Stimulated activated CD8-positive, alpha-beta memory T cell treated with anti-CD3 and anti-CD28 coated beads, Interleukin-4, amount 100 ng/mL, for 1 hour (primary cell): Measurements from ENCODE around the gene MSANTD2.

Source experiments
- DNase-seq, 2 donors: peaks; one replicate each; pipeline ENCODE4 v3.0.0-alpha.2; 2020; ENCODE audit warnings: low read depth in 2 of 2, low spot score in 1 of 2

MSANTD2 gene

DNA sequence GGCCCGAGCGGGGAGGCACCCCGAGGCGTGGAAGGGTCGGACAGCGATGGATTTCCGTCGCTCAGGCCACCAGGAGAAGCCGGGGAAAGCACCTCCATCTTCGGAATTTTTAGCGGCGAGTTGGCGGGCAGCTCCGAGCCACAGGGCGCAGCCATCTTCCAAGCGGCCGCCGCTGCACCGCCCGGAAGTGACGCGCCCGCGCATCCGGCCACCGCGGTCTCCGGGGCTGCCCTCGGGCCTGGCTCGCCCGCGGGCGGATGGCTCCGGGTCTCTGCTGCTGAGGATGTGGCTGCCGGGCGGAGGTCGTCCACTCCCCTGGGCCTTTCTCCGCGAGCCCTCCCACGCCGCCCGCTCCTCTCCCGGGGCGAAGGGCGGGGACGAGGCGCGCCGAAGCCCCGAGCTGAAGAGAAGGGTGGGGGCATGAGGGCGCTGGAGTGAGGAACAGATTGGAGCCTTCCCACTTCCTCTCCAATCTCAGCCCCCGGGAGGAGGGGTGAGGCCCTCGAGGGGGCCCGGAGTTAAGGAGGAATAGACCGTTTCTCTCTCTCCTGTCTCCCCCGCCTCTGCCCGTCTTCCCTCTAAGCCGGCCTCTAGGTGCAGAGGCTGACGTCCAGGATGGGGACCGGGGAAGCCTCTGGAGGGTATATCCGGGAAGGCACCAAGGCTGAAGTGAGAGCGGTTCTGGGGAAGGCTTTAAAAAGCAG lies at the start of gene MSANTD2:
MSANTD2 (minus strand) TSS at position 181 of the 704 bp plus-strand sequence; CDS start at position 155, 26 bp downstream.
- peak; percentile 53 to 65 for DNase-seq

DNA sequence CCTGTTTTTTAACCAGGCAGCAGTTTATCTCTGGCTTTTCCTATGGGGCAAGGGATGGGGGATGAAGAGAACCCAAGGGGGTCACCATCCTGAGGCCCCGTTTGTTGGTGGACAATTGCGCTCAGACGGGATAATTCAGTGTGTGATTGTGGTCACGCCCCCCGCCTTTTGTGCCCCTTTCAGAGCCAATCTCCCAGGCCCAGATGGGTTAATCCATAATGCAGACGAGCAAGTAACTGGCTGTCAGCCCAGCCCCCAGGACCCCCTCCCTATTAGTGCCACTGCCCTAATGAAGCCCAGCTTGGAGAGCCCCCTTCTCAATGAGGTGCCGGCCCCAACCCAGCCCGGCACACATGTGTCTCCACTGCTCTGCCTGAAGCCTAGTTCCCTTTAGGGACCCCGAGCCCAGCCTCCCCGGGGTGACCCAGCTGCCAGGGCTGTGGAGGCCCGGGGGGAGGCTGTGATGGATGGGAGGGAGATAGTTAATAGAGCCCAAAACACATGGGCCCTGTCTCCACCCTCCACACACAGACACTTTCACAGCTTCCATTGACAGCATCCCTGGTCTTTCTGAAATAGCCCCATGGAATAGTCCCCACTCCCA lies 46.0 kb upstream of the MSANTD2 start:
- DNase-seq: no peak

GRCh38 chr11:124844664-124845079 lies 44.5 kb upstream of the MSANTD2 start:
- DNase-seq: no peak

DNA sequence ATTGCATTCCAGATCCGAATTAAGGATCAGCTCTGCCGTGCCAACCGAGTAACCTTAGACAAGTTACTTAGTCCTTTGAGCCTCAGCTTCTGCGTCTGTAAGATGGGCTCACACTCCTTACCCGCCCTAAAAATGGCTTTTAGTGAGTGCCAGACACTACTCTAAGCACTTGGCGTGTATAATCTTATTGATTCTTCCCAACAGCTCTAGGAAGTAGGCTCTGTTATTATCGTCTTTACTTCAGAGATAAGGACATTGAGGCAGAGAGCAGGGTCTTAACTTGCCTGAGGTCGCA lies 43.4 kb upstream of the MSANTD2 start:
- no peak for DNase-seq

- DNase-seq: no peak
These were observed 42.1 kb upstream of the MSANTD2 start for GRCh38 chr11:124842305-124842704.

DNA sequence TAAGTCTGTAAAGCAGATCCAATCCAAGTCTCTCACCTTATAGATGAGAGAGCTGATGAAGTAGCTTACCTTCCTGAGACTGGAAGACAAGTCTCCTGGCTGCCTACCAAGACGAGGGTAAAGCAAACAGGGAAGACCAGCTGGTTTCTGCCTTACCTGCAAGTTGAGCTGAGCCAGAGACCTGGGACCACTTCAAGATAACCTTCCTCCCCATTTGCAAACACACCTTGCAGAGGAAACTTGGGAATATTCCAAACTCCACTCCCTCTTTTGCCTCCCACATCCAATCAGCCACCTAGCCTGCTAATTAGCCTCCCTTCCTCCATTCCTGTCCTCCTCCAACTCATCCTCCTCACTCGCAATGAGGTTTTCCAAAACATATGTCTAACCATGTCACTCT lies 41.6 kb upstream of the MSANTD2 start:
- no peak for DNase-seq

DNA sequence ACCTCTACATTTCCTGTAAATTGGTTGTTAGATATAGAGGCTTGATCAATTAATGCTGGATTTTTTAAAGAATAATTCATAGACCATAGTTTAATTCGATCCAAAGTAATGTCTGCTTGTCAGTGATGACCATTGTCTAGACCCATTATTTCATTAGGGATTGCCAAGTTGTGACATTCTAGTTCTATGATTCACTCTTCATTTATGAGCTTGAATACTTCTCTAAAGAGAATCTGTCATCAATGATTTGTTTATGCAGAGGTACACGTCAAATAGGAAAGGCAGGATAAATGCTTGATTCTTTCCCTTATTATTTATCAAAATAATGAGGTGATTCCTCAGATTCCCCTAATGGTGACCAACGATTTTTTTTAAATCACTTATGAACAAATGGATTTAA lies 41.0 kb upstream of the MSANTD2 start:
- DNase-seq: no peak

DNA sequence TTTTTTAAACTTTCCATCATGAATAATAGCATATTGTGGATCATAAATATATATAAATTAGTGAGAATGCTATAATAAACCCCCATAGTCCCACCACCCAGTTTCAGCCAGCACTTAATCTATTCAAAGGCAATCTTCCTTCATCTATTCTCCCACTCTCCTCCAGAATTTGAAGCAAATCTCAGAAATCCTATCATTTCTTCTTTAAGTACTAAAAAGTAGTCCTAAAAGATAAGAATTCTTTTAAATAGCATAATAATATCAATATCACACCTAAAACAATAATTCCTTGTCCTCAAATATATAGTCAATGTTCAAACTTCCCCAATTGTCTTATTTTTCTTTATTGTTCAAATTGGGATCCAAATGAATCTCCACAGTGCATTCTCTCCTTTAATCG lies 40.5 kb upstream of the MSANTD2 start:
- DNase-seq: no peak

GRCh38 chr11:124839972-124840621 lies 39.9 kb upstream of the MSANTD2 start:
- DNase-seq: no peak

- no peak for DNase-seq
These were observed 39.1 kb upstream of the MSANTD2 start for GRCh38 chr11:124839128-124839971.

DNA sequence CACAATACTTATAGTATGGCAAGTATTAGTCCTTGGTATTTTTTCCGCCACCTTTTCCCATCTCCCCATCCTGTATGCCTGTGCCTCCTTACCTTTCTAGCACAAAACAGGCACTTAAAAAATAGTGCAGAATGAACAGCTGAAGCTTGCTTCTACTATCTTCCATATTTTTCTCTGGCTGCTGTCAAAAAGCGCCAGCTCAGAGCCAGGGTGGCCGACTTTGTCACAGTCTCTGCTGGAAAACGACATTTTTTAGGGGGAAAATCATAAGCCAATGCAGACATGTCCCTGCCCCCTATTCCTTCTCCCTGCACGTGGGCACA lies 38.6 kb upstream of the MSANTD2 start:
- DNase-seq: no peak

- no peak for DNase-seq
These were observed 37.3 kb upstream of the MSANTD2 start for GRCh38 chr11:124837491-124837856.

DNA sequence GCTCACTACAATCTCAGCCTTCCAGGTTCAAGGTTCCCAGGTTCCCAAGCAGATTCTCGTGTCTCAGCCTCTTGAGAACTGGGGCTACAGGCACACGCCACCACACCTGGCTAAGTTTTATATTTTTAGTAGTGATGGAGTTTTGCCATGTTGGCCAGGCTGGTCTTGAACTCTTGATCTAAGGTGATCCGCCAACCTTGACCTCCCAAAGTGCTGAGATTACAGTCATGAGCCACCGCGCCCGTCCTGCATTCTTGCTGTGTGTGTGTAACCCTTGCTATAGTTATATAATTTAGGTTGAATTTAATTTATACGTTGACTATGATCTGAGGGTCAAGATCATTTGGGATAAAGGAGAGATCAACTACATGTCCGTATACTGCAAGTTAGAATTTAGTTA lies 35.7 kb upstream of the MSANTD2 start:
- no peak for DNase-seq

DNA sequence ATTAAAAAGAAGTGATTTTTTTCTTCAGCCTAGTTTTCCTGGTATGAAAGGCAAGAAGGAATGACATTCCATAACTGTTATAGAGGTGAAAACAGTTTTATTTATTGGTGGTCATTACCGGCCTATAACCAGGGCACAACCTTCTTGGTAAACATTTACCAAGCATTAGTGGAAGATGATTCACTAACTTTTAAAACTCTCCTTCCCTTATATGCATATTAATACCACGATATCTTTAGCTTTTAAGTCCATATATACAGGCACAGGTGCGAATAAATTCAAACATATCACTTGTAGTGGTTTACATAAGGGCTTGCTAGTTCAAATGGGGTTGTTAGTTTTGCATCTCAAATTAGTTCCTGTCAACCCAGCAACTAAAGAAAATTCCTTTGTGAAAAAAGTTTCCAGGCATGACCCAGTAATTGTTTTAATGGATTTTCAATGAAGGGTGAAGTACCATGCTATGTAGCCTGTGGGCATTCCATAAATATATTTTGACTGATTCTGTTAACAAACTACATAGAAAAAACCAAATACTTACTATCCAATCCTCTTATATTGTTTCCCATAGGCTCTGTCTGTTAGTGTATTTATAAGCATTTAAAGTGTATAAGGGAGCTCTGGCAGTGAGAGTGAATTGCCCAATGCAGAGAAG lies 34.4 kb upstream of the MSANTD2 start:
- no peak for DNase-seq

DNA sequence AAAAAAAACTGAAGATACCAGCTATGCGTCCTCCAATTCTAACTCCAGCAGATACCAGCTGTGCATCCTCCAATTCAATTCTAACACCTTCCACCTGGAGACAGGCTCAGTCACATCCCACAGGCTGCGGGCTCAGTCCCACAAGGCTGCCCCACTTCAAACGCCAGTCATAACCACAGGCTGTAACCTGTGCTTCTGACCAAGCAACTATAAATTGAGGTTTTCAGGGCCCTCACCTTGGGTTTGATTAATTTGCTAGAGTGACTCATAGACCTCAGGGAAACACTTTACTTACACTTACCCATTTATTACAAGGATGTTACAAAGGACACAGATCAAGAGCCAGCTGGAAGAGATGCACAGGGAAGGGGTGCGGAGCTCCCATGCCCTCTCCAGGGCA lies 32.4 kb upstream of the MSANTD2 start:
- no peak for DNase-seq

GRCh38 chr11:124831897-124832296 lies 31.7 kb upstream of the MSANTD2 start:
- DNase-seq: no peak

DNA sequence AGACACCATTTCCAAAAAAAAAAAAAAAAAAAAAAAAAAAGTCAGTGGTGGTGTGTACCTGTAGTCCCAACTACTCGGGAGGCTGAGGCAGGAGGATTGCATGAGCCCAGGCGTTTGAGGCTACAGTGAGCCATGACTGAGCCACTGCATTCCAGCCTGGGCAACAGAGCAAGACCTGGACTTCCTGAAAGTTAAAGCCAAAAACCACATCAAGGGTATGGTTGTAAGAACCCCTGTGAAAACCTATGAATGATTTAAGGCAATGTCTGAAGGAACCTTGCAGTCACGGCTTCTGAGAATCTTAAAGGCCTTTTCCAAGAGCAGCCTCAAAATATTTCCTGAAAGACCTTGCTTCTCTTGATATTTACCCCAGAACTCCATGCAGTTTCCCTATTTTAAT lies 30.5 kb upstream of the MSANTD2 start:
- no peak for DNase-seq

DNA sequence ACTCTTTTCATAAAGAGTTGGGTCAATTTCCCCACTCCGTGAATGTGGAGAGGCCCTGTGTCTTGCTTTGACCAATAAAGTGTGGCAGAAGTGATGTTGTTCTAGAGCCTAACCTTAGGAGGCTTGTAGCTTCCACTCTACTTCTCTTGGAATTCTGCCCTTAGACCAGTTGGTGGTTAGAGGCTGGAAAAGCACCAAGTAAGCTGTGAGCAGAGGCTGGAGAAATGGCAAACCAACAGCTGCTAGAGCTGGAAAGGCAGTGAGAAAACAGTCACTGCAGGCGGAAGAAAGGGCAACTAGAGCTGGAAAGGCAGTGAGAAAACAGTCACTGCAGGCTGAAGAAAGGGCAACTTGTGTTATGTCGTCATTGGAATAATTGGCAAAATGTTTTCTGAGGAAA lies 29.8 kb upstream of the MSANTD2 start:
- DNase-seq: no peak

DNA sequence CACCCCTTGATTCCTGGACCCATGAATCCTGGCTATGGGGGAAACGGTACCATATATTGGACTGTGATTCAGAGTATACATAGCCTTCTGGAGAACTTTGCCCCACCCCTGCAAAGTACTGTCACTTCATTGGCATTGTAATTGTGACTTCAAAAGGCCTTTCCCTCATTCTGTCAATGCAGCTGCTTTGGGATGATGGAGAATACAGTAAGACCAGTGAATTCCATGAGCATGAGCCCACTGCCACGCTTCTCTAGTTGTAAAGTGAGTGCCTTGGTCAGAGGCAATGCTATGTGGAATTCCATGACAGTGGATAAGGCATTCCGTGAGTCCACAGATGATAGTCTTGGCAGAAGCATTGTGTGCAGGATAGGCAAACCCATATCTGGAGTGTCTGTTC lies 25.7 kb upstream of the MSANTD2 start:
- DNase-seq: no peak

GRCh38 chr11:124823512-124824376 lies 23.5 kb upstream of the MSANTD2 start:
- DNase-seq: no peak
